Left renal pelvis (tissue), 4 donors: ENCODE data around the gene OR2L2. TPM values are rescaled to one million over a fixed set of nuclear protein-coding genes. Genes with fewer than 3 reads are reported as not detected.
"Not testable (repeated sequence)": the region's sequence is repeated elsewhere in the genome, so short reads cannot be mapped to it uniquely, and the experiment has no call there.

Experiments used
- DNase-seq, 4 donors: peaks; one replicate each; pipeline ENCODE4 v3.0.0-alpha.2; 2013; ENCODE audit warnings: low read depth in 4 of 4, low spot score in 3 of 4
- polyA plus RNA-seq, 4 donors: library from polyadenylated mRNA; unstranded; fragments of 120-200 nt; gene quantifications; one replicate each; pipeline ENCODE4 v1.2.1, GENCODE V29; 2013; ENCODE audit not compliant: insufficient read length in 4 of 4

The OR2L2 gene, protein sequence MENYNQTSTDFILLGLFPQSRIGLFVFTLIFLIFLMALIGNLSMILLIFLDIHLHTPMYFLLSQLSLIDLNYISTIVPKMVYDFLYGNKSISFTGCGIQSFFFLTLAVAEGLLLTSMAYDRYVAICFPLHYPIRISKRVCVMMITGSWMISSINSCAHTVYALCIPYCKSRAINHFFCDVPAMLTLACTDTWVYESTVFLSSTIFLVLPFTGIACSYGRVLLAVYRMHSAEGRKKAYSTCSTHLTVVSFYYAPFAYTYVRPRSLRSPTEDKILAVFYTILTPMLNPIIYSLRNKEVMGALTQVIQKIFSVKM
- polyA plus RNA-seq, result under 1 TPM in 3 of 4 donors, not detected in 1; 0.06 to 0.13 (median 0.08) TPM

DNA sequence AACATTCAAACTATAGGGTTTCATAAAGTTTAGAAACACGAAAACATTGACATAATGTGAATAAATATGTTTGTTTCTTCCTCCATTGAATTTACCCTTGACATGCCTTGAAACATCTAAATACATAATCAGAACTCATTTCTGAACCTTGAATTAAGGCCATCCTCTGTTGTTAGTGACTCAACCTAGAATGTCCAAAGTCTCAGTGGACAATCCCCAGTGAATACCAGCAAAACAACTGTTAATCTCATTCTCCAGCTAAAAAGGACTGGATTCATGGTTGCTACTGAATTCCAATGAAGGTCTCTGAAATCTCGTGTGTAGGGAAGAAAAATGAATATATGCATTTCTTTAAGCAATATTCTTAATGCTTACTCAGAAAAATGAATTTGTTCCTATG is at the start of gene OR2L2:
Gene OR2L2 (plus strand): TSS at position 301 of the 400 bp plus-strand sequence. CDS start 8,198 bp downstream, outside the sequence.
- DNase-seq, result no peak

DNA sequence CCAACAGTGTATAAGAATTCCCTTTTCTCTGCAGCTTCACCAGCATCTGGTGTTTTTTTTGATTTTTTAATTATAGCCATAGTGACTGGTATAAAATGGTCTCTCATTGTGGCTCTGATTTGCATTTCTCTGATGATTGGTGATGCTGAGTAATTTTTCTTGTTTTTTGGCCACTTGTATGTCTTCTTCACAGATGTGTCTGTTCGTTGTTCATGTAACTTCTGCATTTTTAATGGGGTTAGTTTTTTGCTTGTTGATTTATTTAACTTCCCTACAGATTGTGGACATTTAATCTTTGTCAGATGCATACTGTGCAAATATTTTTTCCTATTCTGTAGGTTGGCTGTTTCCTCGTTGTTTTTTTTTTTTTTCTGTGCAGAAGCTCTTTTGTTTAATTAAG is 36.9 kb upstream of the OR2L2 start:
- no peak for DNase-seq

DNA sequence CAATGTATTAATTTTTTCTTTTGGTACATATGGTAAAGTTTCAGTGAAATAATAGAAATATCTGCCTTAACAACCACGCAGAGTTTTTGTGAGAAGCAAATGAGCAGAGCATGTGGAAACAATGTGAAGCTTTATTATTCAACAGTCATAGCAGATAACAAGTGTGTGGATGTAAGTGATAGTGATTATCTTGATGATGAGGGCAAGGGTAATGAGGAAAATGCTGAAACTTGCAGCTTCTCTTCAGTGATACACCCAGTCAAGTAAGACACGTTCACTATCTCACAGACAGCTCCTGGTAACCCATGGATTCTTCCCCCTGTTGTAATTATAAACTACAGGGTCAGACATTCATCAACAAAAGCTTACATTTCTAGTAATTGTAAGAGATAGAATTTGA is 31.1 kb upstream of the OR2L2 start:
- no peak for DNase-seq

DNA sequence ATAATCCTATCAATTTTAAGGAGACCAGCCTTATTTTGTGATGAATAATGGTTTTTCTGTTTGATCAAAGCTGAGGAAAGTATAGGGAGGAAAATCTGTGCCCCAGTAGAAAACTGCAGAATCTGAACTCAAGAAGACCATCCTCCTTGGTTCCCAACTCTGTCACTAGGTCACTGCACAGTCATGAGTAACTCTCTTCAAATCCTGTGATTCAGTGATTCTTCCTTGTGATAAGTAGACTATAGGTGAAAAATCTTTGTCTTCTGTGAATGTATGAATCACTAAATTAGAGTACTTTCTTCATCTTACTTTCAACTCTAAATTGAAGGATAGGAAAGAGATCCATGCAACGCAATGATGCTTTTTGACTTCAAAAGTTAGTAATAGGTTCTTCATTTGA is 29.7 kb upstream of the OR2L2 start:
- DNase-seq, result no peak

DNA sequence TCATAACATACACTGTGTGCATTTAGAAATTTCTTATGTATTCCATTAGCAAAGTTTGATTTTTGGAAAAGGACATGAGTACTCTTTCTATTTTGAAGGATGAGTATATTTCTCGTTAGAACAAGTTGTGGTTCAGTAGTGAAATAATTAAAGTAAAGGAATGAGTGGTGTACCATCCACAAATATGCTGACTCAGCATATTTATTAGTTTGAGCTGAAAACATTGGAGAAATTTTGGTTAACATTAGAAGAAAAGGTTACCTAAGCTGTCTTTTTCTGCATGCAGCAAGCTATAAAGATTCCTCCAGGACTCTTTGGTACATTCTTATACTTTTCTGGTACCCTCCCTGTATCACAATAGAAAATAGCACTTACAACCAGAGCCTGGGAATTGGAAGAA is 22.1 kb upstream of the OR2L2 start:
- DNase-seq, result no peak

DNA sequence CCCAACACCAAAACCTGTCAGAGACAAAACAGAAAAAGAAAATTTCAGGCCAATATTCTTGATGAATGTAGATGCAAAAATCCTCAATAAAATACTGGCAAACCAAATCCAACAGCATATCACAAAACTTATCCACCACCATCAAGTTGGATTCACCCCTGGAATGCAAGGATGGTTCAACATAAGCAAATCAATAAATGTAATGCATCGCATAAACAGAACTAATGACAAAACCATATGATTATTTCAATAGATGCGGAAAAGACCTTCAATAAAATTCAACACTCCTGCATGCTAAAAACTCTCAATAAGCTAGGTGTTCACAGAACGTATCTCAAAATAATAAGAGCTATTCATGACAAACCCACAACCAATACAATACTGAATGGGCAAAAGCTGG is 20.2 kb upstream of the OR2L2 start:
- DNase-seq, result no peak

DNA sequence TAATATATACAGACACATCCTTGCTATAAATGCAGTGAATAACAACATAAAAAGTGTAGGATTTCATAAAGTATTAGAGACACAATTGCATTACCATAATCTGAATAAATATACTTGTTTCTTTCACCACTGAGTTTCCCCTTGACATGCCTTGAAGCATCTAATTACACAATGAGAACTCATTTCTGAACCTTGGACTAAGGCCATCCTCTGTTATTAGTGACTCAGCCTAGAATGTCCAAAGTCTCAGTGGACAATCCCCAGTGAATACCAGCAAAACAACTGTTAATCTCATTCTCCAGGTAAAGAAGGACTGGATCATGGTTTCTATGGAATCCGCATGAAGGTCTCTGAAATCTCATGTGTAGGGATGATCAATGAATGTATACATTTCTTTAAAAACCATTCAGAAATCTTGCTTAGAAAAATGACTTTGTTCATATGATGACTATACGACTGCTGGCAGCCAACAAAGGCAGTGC is 16.6 kb upstream of the OR2L2 start, which contains the start of gene OR2L5:
Gene OR2L5 (plus strand): TSS at position 432 of the 482 bp plus-strand sequence. CDS start 8,288 bp downstream, outside the sequence.
- DNase-seq, result no peak

DNA sequence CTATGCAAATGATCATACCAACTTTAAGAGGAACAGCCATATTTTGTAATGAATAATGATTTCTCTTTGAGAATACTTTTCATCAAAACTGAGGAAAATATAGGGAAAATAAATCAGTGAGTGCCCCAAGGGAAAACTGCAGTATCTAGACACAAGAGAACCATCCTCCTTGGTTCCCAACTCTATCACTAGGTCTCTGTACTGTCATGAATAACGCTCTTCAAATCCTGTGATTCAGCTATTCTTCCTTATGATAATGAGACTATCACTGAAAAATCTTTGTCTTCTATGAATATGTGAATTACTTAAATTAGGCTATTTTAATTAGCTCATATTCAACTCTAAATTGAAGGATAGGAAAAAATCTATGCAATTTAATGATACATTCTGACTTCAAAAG is 14.1 kb upstream of the OR2L2 start:
- no peak for DNase-seq

DNA sequence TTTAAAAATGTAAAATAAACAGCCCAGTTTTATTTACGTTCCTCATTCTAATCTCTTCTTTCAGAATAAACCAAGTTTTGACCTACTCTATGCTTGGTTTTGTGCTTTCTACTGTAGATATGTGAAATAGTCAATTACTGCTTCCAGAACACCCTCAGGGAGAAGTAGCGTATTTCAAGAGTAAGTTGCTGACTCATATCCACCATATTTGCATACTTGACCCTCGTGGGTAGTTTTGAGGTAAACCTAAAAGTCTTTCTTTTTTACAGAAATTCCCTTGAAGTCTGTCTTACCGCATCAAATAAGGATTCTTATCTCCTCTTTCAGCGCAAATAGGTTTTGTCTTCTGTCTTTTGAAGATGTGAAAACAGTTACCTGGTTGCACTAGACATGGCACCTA is 15.3 kb downstream of the OR2L2 start:
- no peak for DNase-seq

DNA sequence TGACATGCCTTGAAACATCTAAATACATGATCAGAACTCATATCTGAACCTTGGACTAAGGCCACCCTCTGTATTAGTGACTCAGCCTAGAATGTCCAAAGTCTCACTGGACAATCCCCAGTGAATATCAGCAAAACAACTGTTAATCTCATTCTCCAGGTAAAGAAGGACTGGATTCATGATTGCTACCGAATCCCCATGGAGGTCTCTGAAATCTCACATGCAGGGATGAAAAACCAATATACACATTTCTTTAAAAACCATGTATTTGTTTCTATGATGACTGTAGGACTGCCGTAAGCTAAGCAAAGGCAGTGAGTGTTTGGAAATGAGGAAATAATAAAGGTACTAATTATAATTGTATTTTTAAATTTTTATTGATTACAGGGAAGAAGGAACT is 16.7 kb downstream of the OR2L2 start, which contains the start of gene OR2L3:
Gene OR2L3 (plus strand): TSS at position 301 of the 400 bp plus-strand sequence. CDS start 13,846 bp downstream, outside the sequence.
- DNase-seq, result no peak

DNA sequence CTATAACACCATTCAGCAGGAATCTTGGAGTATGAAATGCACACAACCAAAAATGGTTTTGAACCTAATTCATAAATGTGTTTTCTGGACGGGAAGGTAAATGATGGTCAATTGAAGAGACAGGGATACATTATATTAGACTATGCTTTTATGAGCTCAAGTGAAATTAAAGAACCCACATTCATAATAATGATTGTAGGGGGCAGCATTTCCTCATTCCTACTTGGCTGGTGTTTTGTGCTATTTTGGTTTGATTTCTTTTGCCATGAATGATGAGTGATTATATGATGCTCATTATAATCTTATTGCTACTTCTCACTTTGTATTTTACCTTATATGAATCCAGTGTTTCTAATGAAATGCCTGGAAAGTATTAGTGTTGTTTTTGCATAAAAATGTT is 17.1 kb downstream of the OR2L2 start:
- no peak for DNase-seq

DNA sequence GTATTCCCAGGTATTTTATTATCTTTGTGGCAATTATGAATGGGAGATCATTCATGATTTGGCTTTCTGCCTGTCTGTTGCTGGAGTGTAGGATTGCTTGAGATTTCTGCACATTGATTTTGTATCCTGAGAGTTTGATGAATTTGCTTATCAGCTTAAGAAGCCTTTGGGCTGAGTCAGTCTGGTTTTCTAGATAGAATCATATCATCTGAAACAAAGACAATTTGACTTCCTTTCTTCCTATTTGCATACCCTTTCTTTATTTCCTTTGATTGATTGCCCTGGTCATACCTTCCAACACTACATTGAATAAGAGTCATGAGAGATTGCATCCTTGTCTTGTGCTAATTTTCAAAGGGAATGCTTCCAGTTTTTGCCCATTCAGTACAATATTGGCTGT is 24.8 kb downstream of the OR2L2 start:
- DNase-seq, result no peak

DNA sequence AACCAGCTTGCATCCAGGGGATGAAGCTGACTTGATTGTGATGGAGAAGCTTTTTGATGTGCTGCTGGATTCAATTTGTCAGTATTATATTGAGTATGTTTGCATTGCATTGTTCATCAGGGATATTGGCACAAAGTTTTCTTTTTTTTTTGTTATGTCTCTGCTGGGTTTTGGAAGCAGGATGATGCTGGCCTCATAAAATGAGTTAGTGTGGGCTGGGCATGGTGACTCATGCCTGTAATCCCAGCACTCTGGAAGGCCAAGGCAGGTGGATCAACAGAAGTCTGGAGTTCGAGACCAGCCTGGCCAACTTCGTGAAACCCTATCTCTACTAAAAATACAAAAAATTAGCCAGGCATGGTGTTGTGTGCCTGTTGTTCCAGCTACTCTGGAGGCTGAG is 25.4 kb downstream of the OR2L2 start:
- no peak for DNase-seq

DNA sequence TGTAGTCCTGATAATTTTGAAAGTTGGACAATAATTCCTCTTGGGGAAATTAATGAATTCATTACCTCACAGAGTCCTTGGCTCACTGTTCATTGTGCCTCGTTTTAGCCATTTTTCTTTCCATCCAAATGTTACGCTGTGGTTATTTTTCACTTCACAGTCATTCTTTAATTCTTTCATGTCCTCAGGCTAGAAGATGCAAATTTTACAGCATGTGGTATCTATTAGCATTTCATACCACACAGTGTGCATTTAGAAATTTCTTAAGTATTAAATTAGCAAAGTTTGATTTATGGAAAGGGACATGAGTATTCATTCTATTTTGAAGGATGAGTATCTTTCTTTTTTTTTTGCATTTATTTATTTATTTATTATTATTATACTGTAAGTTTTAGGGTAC is 35.2 kb downstream of the OR2L2 start:
- no peak for DNase-seq

DNA sequence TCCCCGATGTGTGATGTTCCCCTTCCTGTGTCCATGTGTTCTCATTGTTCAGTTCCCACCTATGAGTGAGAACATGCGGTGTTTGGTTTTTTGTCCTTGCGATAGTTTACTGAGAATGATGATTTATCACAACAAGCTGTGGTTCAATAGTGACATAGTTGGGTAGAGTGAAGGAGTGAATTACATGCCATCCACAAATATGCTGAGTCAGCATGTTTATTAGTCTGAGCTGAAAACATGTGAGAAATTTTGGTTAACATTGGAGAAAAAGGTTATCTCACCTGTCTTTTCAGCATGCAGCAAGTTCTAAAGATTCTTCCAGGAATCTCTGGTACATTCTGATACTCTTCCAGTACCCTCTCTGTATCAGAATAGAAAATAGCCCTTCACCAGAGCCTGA is 35.7 kb downstream of the OR2L2 start:
- no peak for DNase-seq

DNA sequence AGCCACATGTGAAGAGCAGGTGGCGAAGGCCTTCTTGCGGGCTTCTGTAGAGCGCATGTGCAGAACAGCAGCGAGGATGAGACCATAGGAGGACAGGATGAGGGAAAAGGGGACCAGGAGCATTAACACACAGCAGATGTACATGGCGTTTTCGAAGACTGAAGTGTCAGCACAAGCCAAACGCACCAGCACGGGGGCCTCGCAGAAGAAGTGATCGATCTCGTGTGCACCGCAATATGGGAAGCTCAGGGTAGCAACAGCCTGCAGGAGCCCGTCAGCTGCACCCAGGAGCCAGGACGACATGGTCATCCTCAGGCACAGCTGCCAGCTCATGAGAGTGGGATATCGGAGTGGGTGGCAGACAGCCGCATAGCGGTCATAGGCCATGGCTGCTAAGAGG is 54.0 kb downstream of the OR2L2 start:
- not testable (repeated sequence) for DNase-seq

Other genes with a start within 250 kb of the OR2L2 start
- not detected for gene OR14A16, start 206.0 kb upstream of the OR2L2 start, polyA plus RNA-seq
- gene OR11L1, start 188.2 kb upstream of the OR2L2 start, polyA plus RNA-seq, result not detected
- gene TRIM58, start 172.9 kb upstream of the OR2L2 start, polyA plus RNA-seq, result 1 to 10 TPM; 1.4 to 6.5 (median 1.6) TPM
- 1 to 10 TPM in 1 of 4 donors, under 1 TPM in 2, not detected in 1; 0.23 to 1.3 (median 0.37) TPM for gene OR2W3, start 134.5 kb upstream of the OR2L2 start, polyA plus RNA-seq
- gene OR2T8, start 109.8 kb upstream of the OR2L2 start, polyA plus RNA-seq, result not detected
- gene OR2AJ1, start 105.2 kb upstream of the OR2L2 start, polyA plus RNA-seq, result not detected
- gene OR2L8, start 81.2 kb upstream of the OR2L2 start, polyA plus RNA-seq, result not detected
- not detected for gene OR2AK2, start 64.8 kb upstream of the OR2L2 start, polyA plus RNA-seq
- not detected for gene OR2L5, start 16.4 kb upstream of the OR2L2 start, polyA plus RNA-seq
- gene OR2L3, start 16.8 kb downstream of the OR2L2 start, polyA plus RNA-seq, result not detected
- gene OR2L13, start 65.1 kb downstream of the OR2L2 start, polyA plus RNA-seq, result under 1 TPM in 1 of 4 donors, not detected in 3; 0.11 TPM
- gene OR2M5, start 115.1 kb downstream of the OR2L2 start, polyA plus RNA-seq, result not detected
- gene OR2M2, start 144.8 kb downstream of the OR2L2 start, polyA plus RNA-seq, result not detected
- under 1 TPM; 0.01 to 0.05 (median 0.04) TPM for gene OR2M3, start 167.2 kb downstream of the OR2L2 start, polyA plus RNA-seq
- gene OR2M4, start 201.3 kb downstream of the OR2L2 start, polyA plus RNA-seq, result under 1 TPM; 0.04 to 0.08 (median 0.04) TPM
- gene OR2T33, start 247.9 kb downstream of the OR2L2 start, polyA plus RNA-seq, result under 1 TPM in 1 of 4 donors, not detected in 3; 0.05 TPM